IMR-90 (cell line): Measurements from ENCODE around the gene SIK1.
"Not testable (repeated sequence)": the region's sequence is repeated elsewhere in the genome, so short reads cannot be mapped to it uniquely, and the experiment has no call there.

Experiments used
- CEBPB ChIP-seq: IDR thresholded peaks from 2 replicates; pipeline ENCODE4 v1.6.1; 2012; ENCODE audit warnings: low read depth, low read length, improper control_type of control experiment
- FOS ChIP-seq: fragments of 150-350 bp; IDR thresholded peaks from 2 replicates; pipeline ENCODE4 v1.6.1; 2016; ENCODE audit warnings: low read depth, low read length
- MAZ ChIP-seq: IDR thresholded peaks from 2 replicates; pipeline ENCODE4 v1.6.1; 2012; ENCODE audit warnings: low read depth, mild to moderate bottlenecking, low read length, improper control_type of control experiment, moderate library complexity, borderline replicate concordance
- POLR2A ChIP-seq: IDR thresholded peaks from 2 replicates; pipeline ENCODE4 v1.6.1; 2012; ENCODE audit warnings: mild to moderate bottlenecking, low read depth, low read length
- RAD21 ChIP-seq: IDR thresholded peaks from 2 replicates; pipeline ENCODE4 v1.6.1; 2012; ENCODE audit warnings: low read length, improper control_type of control experiment
- RCOR1 ChIP-seq: IDR thresholded peaks from 2 replicates; pipeline ENCODE4 v1.6.1; 2012; ENCODE audit warnings: mild to moderate bottlenecking, low read length, improper control_type of control experiment; ENCODE audit not compliant: insufficient replicate concordance
- RFX5 ChIP-seq: IDR thresholded peaks from 2 replicates; pipeline ENCODE4 v1.8.0; 2012; ENCODE audit warnings: low read depth, mild to moderate bottlenecking, low read length, moderate library complexity
- TF ChIP-seq, protein P1 (sequence below): conservative IDR thresholded peaks from 2 replicates; pipeline ENCODE4 v1.5.1; 2012; ENCODE audit warnings: mild to moderate bottlenecking, low read depth, low read length, improper control_type of control experiment
- TF ChIP-seq, protein P2 (sequence below): fragments of 150-350 bp; IDR thresholded peaks from 2 replicates; pipeline ENCODE4 v1.6.1; 2016; ENCODE audit warnings: low read depth, mild to moderate bottlenecking, low read length, moderate library complexity, borderline replicate concordance

DNA sequence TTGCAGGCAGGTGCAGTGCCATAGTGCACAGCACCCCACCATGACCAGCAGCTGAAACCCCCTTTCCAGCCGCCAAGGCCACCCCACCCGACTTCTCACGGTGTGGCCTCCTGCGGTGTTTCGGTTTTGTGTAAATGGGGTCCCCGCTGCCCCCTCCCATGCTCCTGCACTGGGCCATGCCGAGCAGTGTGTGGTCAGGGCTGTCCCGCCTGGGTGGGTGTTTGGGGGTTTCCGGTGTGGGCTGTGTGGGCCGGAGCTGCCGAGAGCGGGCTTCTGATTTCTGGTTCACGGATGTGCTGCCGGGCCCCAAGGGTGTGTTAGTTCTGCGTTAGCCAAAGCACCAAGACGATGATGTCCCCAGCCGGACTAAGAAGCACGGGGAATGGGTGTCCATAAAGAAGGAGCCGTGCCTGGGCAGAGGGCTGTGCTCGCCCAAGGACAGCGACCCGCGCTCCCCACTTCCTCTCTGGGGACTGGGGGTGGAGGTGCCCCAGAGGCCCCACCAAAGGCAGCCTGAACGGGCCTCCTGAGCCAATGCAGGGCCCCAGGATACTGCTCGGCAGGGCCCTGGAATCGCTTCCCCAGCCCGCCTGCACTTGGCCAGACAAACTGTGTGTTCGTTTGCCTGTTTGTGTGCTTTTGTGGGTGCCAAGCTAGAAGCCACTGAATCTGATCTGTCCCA, 45.9 kb downstream of the SIK1 start:
- TF ChIP-seq MAZ, CEBPB, RAD21, POLR2A, RCOR1, RFX5, FOS: not testable (repeated sequence)
- TF ChIP-seq, protein P1, sequence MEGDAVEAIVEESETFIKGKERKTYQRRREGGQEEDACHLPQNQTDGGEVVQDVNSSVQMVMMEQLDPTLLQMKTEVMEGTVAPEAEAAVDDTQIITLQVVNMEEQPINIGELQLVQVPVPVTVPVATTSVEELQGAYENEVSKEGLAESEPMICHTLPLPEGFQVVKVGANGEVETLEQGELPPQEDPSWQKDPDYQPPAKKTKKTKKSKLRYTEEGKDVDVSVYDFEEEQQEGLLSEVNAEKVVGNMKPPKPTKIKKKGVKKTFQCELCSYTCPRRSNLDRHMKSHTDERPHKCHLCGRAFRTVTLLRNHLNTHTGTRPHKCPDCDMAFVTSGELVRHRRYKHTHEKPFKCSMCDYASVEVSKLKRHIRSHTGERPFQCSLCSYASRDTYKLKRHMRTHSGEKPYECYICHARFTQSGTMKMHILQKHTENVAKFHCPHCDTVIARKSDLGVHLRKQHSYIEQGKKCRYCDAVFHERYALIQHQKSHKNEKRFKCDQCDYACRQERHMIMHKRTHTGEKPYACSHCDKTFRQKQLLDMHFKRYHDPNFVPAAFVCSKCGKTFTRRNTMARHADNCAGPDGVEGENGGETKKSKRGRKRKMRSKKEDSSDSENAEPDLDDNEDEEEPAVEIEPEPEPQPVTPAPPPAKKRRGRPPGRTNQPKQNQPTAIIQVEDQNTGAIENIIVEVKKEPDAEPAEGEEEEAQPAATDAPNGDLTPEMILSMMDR: not testable (repeated sequence)
- TF ChIP-seq, protein P2, sequence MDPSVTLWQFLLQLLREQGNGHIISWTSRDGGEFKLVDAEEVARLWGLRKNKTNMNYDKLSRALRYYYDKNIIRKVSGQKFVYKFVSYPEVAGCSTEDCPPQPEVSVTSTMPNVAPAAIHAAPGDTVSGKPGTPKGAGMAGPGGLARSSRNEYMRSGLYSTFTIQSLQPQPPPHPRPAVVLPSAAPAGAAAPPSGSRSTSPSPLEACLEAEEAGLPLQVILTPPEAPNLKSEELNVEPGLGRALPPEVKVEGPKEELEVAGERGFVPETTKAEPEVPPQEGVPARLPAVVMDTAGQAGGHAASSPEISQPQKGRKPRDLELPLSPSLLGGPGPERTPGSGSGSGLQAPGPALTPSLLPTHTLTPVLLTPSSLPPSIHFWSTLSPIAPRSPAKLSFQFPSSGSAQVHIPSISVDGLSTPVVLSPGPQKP: not testable (repeated sequence)
